Muscle layer of colon (tissue), 2 donors: ENCODE results near the gene DAPK2.

Experiments
- H3K27ac ChIP-seq: one replicate; pipeline ENCODE4 v1.7.0; 2013; ENCODE audit warnings: low read depth, mild to moderate bottlenecking, low read length, moderate library complexity
- H3K27me3 ChIP-seq, 2 donors: one replicate each; pipeline ENCODE4 v1.7.0; 2013; ENCODE audit warnings: low read length in 2 of 2, mild to moderate bottlenecking in 2 of 2; ENCODE audit not compliant: insufficient read depth in 2 of 2, control insufficient read depth in 1 of 2
- H3K36me3 ChIP-seq: one replicate; pipeline ENCODE4 v1.7.0; 2013; ENCODE audit warnings: mild to moderate bottlenecking, low read length; ENCODE audit not compliant: insufficient read depth
- H3K4me1 ChIP-seq: one replicate; pipeline ENCODE4 v1.7.0; 2013; ENCODE audit warnings: mild to moderate bottlenecking, low read length; ENCODE audit not compliant: insufficient read depth
- H3K4me3 ChIP-seq, 2 donors: one replicate each; pipeline ENCODE4 v1.7.0; 2013; ENCODE audit warnings: low read length in 2 of 2, low read depth in 1 of 2, mild to moderate bottlenecking in 1 of 2, moderate library complexity in 1 of 2
- H3K9ac ChIP-seq: one replicate; pipeline ENCODE4 v1.7.0; 2013; ENCODE audit warnings: low read length
- H3K9me3 ChIP-seq: one replicate; pipeline ENCODE4 v1.7.0; 2013; ENCODE audit warnings: mild to moderate bottlenecking, low read length
- donor health status: abdominal sarcoma.
- donor health status: Adenocarcinoma of cecum.

DAPK2 gene

DNA sequence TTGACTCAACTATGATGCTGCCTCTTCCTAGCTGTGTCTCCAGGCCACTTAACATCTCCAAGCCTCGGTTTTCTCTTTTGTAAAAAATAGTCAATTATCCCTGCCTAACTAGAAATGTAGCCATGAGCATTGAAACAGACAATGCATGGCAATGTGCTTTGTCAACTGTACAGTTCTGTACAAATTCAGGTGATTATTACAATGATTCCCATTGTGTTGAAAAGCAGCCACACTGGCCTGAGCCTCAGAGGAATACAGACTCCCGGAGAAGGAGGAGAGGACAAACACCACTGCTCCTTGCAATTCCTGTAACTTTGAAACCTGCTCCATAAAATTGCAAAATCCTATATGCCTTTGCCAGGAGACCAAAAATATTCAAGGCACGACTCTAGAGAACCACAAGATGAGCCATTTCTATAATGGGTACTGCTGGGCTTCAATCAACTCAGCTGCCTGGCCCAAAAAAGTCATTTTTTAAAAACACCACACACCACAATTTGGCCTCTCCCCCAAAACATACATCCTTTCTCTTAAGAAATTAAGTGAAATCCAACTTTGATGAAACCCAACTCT lies 28.6 kb downstream of the DAPK2 start:
- Histone ChIP-seq H3K9ac (no peak overlapping the region), H3K4me3 (no peak overlapping the region), H3K27ac (no peak overlapping the region), H3K36me3 (no peaks in the 10 kb centered on the region), H3K4me1 (peaks cover 12% of the 10 kb centered on the region), H3K27me3 (no peaks in the 10 kb centered on the region), H3K9me3 (no peaks in the 10 kb centered on the region)

DNA sequence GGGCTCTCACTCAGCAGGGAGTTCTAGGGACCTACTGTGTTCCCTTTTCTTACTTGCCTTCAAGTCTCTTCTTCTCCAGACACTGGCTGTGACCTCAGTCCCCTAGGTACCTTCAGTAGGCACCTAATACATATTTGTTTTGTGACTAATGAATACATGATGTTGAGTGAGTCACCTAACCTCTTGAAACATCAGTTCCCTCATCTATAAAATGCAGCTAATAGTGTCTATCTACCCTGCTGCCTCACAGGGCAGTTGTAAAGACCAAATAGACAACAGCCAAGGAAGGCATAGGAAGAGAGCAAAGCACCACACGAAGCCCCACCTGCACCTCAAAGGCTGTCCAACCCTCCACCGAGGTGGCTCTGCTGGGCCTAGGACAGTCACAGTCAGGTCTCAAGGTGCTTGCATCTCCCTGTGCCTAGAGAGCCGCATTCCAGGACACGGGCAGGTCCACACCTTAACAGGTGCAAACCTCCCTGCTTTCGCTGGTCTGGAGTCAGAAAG lies 29.1 kb downstream of the DAPK2 start:
- no peak overlapping the region for H3K4me3 ChIP-seq
- no peak overlapping the region for H3K27ac ChIP-seq
- no peaks in the 10 kb centered on the region for H3K36me3 ChIP-seq
- H3K9me3 ChIP-seq, result no peaks in the 10 kb centered on the region
- H3K4me1 ChIP-seq, result peaks cover 8% of the 10 kb centered on the region
- no peak overlapping the region for H3K9ac ChIP-seq
- H3K27me3 ChIP-seq, result no peaks in the 10 kb centered on the region

DNA sequence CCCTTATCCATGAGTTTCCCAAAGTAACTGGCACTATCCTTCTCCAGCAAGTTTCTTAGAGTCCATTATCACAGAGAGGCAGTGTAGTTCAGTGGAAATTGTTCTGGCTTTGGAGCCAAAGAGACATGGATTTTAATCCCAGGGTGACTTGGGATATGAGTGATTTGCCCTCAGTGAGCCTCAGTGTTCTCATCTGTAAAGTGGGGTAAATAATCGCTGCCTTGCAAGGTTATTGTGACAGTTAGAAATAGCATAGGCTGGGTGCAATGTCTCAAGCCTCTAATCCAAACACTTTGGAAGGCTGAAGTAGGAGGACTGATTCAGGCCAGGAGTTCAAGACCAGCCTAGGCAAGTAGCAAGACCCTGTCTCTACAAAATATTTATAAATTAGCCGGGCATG lies 30.0 kb downstream of the DAPK2 start:
- Histone ChIP-seq H3K27ac (no peak overlapping the region), H3K4me3 (no peak overlapping the region), H3K9me3 (no peaks in the 10 kb centered on the region), H3K9ac (no peak overlapping the region), H3K27me3 (no peaks in the 10 kb centered on the region), H3K4me1 (no peaks in the 10 kb centered on the region), H3K36me3 (no peaks in the 10 kb centered on the region)

DNA sequence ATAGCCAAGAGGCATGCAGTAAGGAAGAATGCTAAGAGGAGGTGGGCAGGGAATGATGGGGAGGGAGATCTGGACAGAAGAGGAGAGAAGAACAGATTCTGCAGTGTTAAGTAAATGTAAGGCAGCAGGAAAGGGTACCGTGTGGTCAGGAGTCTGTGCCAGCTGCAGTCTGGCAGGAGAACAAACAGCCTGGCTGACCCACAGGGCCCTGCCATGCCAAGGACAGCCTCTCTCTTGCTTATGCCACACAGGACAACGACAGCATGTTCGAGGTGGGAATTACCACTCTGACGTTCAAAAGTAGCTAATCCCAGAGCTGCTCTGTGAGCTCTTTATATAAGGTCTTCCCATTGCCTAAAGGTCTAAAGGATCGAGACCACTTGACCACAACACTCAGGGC lies 31.3 kb downstream of the DAPK2 start:
- H3K4me1 ChIP-seq, result no peaks in the 10 kb centered on the region
- H3K9me3 ChIP-seq, result no peaks in the 10 kb centered on the region
- H3K27me3 ChIP-seq, result no peaks in the 10 kb centered on the region
- no peaks in the 10 kb centered on the region for H3K36me3 ChIP-seq
- H3K27ac ChIP-seq, result no peak overlapping the region
- no peak overlapping the region for H3K4me3 ChIP-seq
- no peak overlapping the region for H3K9ac ChIP-seq

DNA sequence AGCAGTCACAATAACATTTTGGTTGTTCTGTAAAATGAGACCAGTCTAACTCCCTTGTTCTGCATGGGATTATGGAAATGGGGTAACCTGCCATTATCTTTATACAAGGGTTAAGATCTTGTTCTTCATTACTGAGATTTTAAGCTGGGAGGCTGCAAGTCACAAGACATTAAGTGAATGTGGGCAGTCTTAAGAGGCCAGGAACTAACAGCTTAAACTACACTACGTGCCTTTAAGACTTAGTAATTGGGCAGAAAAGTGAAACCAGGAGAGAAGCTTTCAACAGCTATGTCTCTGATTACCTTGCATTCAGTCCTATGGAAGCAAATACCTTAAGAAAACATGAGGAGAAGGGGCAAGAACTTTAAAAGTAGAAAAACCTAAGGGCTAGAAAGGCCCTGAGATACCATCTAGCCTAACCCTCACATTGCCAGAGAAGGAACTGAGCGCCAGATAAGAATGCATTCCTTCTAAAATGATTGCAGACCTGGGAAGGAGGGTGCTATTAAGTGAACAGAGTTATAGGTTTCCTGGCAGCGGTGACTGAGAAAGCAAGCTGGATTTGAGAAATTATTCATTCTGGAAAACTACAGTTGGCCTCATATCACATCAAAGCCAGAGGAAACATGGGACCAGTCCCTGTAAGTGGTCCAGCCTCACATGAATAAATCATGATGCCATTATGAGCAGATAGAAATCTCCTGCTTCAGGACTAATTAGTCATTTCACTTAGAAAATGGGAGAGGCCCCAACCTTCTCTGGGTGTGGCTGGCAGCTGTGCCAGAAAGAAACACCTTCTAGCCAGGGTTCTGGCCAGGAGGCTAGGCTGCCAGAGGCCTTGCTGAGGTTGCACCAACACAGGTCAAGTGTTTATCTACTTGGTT lies 32.9 kb downstream of the DAPK2 start:
- H3K4me3 ChIP-seq, result no peak overlapping the region
- no peaks in the 10 kb centered on the region for H3K36me3 ChIP-seq
- H3K27me3 ChIP-seq, result no peaks in the 10 kb centered on the region
- no peaks in the 10 kb centered on the region for H3K4me1 ChIP-seq
- H3K9me3 ChIP-seq, result no peaks in the 10 kb centered on the region
- no peak overlapping the region for H3K9ac ChIP-seq
- H3K27ac ChIP-seq, result no peak overlapping the region

DNA sequence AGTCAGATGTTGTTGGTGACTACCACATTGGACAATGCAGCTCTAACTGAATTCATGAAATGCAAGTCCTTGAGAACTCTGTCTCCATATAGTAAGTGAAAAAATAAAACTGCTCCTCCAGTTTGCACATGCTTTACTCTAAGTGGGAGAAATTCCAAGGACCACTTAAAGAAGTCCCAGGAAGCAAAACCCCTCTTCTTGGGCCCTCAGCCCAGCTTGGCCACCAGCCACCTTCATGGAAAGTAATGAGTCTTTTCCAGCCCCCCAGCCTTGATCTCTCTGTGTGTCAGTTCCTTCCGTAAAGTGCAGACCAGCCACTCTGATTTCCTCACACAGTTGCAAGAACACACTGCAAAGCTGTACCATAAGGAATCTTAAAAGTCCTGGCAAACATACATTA lies 34.5 kb downstream of the DAPK2 start:
- H3K9ac ChIP-seq, result no peak overlapping the region
- H3K36me3 ChIP-seq, result no peaks in the 10 kb centered on the region
- H3K4me1 ChIP-seq, result no peaks in the 10 kb centered on the region
- H3K4me3 ChIP-seq, result no peak overlapping the region
- no peaks in the 10 kb centered on the region for H3K9me3 ChIP-seq
- no peaks in the 10 kb centered on the region for H3K27me3 ChIP-seq
- no peak overlapping the region for H3K27ac ChIP-seq

DNA sequence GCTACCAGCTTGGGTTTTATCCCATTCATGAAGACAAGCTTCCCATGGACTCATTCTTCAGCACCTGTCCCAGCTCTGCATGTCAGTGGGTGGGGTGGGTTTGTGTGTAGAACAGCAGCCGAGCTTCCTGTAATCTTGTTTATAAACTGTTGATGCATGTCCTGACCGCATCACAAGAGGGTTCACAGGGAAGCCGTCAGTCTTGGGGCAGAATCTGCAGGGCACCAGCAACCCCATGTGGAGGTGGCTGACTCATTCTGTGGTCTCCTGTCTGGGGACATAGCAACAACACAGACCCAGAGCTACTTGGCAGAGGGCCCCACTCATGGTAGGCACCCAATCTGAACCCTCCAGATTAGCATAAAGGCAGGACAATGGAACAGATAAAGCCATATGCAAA lies 35.6 kb downstream of the DAPK2 start:
- Histone ChIP-seq H3K4me3 (no peak overlapping the region), H3K36me3 (no peaks in the 10 kb centered on the region), H3K9ac (no peak overlapping the region), H3K27me3 (no peaks in the 10 kb centered on the region), H3K27ac (no peak overlapping the region), H3K4me1 (no peaks in the 10 kb centered on the region), H3K9me3 (no peaks in the 10 kb centered on the region)

DNA sequence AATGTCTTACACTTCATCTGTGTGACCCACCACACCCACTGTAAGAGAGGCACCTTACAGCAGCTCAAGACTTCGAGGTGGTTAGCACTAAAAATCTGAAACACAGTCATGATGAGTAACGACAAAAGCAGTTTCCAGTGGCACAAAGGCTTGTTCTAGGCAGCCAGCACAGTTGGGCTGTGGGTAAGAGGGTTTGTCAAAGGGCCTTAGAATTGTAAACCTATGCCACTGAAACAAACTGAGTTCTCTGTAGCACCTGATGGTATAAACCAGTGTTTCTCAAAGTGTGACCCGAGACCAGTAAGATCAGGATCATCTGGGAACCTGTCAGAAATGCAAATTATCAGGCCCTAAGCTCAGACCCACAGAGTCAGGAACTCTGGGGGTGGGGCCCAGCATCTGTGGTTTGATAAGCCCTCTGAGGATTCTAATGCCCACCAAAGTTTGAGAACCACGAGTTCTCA lies 36.5 kb downstream of the DAPK2 start:
- Histone ChIP-seq H3K4me3 (no peak overlapping the region), H3K9me3 (no peaks in the 10 kb centered on the region), H3K9ac (no peak overlapping the region), H3K27ac (no peak overlapping the region), H3K27me3 (no peaks in the 10 kb centered on the region), H3K36me3 (no peaks in the 10 kb centered on the region), H3K4me1 (no peaks in the 10 kb centered on the region)

DNA sequence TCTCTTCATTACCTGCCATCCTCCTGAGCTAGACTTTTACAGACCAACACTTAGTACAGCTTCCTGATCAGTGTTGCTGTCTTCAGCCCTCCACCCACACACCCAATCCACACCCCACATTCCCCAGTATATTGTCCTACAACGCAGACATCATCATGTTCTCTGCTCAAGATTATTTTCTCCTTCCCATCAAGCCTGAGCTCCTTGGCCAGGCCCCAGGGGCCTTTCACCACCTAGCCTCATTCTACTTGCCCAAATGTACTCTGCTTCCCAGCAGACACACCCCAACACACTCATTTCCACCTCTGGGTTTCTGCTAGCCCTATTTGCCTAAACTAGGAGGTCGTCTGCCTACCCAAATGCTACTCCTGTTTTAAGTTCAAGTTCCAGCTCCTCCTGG lies 37.0 kb downstream of the DAPK2 start:
- no peak overlapping the region for H3K4me3 ChIP-seq
- H3K9me3 ChIP-seq, result no peaks in the 10 kb centered on the region
- no peaks in the 10 kb centered on the region for H3K4me1 ChIP-seq
- H3K9ac ChIP-seq, result no peak overlapping the region
- no peaks in the 10 kb centered on the region for H3K36me3 ChIP-seq
- no peaks in the 10 kb centered on the region for H3K27me3 ChIP-seq
- H3K27ac ChIP-seq, result no peak overlapping the region

DNA sequence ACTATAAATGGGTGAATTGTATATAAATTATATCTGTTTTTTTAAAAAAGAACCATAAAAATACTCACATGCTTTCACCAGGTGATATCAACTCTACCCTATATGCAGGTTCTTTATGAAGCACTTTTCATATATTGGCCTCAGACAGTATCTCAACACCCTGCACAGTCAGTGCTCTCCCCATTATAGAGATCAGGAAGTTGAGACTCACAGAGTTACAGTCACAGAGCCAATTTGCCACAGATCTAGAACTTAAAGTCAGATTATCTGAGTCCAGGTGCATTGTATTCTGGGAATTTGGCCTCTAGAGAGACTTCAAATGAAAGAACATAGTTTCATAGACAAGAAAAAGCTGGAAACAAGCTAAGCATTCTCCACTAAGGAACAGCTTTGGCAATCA lies 38.1 kb downstream of the DAPK2 start:
- Histone ChIP-seq H3K27ac (no peak overlapping the region), H3K4me3 (no peak overlapping the region)

DNA sequence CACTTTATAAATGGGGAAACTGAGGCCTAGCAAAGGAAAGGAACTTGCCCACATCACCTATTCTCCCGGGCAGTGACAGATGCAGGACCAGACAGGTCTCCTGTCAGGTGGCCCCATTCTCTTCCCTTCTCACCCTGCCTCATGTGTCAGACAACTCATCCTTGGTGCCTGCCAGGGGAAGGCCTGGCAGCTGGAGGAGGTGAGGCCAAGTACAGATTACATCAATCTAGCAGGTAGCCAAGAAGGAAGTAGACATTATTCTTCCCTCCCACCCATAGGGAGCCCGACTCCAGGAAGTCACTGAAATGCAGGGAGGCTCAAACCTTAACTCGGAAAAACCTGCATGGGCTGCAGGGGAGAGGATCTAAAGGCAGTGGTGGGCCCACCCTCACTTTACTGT lies 39.6 kb downstream of the DAPK2 start:
- no peaks in the 10 kb centered on the region for H3K9me3 ChIP-seq
- no peaks in the 10 kb centered on the region for H3K36me3 ChIP-seq
- H3K27ac ChIP-seq, result no peak overlapping the region
- H3K27me3 ChIP-seq, result no peaks in the 10 kb centered on the region
- H3K9ac ChIP-seq, result no peak overlapping the region
- no peak overlapping the region for H3K4me3 ChIP-seq
- H3K4me1 ChIP-seq, result no peaks in the 10 kb centered on the region

More for the DNA sequence above, 38.1 kb downstream of the DAPK2 start:
- no peaks in the 10 kb centered on the region for H3K9me3 ChIP-seq
- H3K4me1 ChIP-seq, result no peaks in the 10 kb centered on the region
- H3K9ac ChIP-seq, result no peak overlapping the region
- no peaks in the 10 kb centered on the region for H3K27me3 ChIP-seq
- no peaks in the 10 kb centered on the region for H3K36me3 ChIP-seq
